Ovary (tissue), 9 donors: Measurements from ENCODE around the gene ATP2B2. TPM values are rescaled to one million over a fixed set of nuclear protein-coding genes. Genes with fewer than 3 reads are reported as not detected.

Experiments
- DNase-seq, 5 donors: peaks; one replicate each; pipeline ENCODE4 v3.0.0-alpha.2; 2019 to 2020
- H3K27ac ChIP-seq, 2 donors: fragments of 200-600 bp; one replicate each; pipeline versions ENCODE4 v1.5.1 to v1.8.0; 2019 to 2022
- H3K27me3 ChIP-seq: fragments of 200-600 bp; one replicate; pipeline ENCODE4 v1.8.0; 2022
- H3K36me3 ChIP-seq: fragments of 200-600 bp; sonication (generic); one replicate; pipeline ENCODE4 v1.5.1; 2019
- H3K4me1 ChIP-seq: one replicate; pipeline ENCODE4 v1.8.1; 2013; ENCODE audit warnings: mild to moderate bottlenecking, moderate library complexity; ENCODE audit not compliant: insufficient read depth
- H3K4me3 ChIP-seq: fragments of 200-600 bp; sonication (generic); one replicate; pipeline ENCODE4 v1.5.1; 2017
- H3K9me3 ChIP-seq, 2 donors: fragments of 200-600 bp in 1 of 2; sonication (generic) in 1 of 2; one replicate each; pipeline versions ENCODE4 v1.5.1 to v1.8.1; 2013 to 2019; ENCODE audit warnings: mild to moderate bottlenecking in 1 of 2, moderate library complexity in 1 of 2
- EP300 ChIP-seq: sonication (generic); formaldehyde crosslinking; IDR thresholded peaks from one replicate; pipeline ENCODE4 v1.6.1; 2017; ENCODE audit warnings: antibody characterized with exemption
- POLR2A ChIP-seq: fragments of 450-650 bp; IDR thresholded peaks from one replicate; pipeline ENCODE4 v1.6.1; 2017; ENCODE audit warnings: antibody characterized with exemption, mild to moderate bottlenecking, moderate library complexity
- WGBS, 3 donors: extraction: QIAGEN DNeasy Blood & Tissue Kit in 1 of 3; methylation state at CpG; one replicate each; pipeline versions ENCODE4 v1.1.5 to v1.1.7; 2013 to 2017; 5-methylcytosine and 5-hydroxymethylcytosine counted together
- intact Hi-C, 4 donors: fragments of 100-400 bp; cut with DNase I; formaldehyde crosslinking; loops; one replicate each; pipeline versions ENCODE4 v1.11.0 to v1.15.1; 2022 to 2023
- polyA plus RNA-seq, 2 donors: library from polyadenylated mRNA; stranded (reverse); fragments of 200-250 nt in 1 of 2; fragments of 350-450 nt in 1 of 2; fragmentation: Illumina TruSeq in 1 of 2; extraction: RNeasy Lipid Tissue Mini Kit (QIAGEN cat#74804) in 1 of 2; gene quantifications; one replicate each; pipeline ENCODE4 v1.2.3, GENCODE V29; 2013 to 2014
- total RNA-seq, 7 donors: library from RNA; depleted of rRNA in 2 of 7; stranded (reverse); fragments of >200 nt in 2 of 7; fragmentation: NEBNext Ultra II Directional in 3 of 7; extraction: Animal tissue kit (Norgen Biotek cat#: 25700) in 3 of 7; gene quantifications; one replicate each; pipeline versions ENCODE4 v1.1.0 to v1.2.4, GENCODE V29; 2016 to 2023
- TF ChIP-seq, protein P1 (sequence below), 3 donors: fragments of 450-650 bp in 2 of 3; fragments of 200-600 bp in 1 of 3; IDR thresholded peaks; one replicate each; pipeline versions ENCODE4 v1.5.1 to v1.8.0; 2016 to 2022; ENCODE audit warnings: antibody characterized with exemption in 3 of 3, mild to moderate bottlenecking in 1 of 3
- donor health status: DM: no; HTN: no; CAD: no; lungs with moderate emphysema.
- donor health status: DM: no; HTN: no; CAD: no.
- donor health status: Bipolar disorder and iron deficiency.
- donor health status: DM: yes; HTN: yes; CAD: no.
- donor health status: DM: no; HTN: no; CAD: no.
- donor health status: DM: yes; HTN: yes; CAD: no.

The ATP2B2 gene
- total and polyA plus RNA-seq, 9 donors: 0.05 to 11.6 (median 0.52) TPM; not detected in 2

- no peak for DNase-seq
- H3K36me3 ChIP-seq: no peaks in the 10 kb centered on the region
- H3K27me3 ChIP-seq: no peaks in the 10 kb centered on the region
- intact Hi-C loops: no loop called here
- H3K4me3 ChIP-seq: no peak overlapping the region
- 56 to 69% (median 60%) methylated on average over 5 of the region's 5 CpGs for WGBS, 3 donors
- TF ChIP-seq, protein P1, sequence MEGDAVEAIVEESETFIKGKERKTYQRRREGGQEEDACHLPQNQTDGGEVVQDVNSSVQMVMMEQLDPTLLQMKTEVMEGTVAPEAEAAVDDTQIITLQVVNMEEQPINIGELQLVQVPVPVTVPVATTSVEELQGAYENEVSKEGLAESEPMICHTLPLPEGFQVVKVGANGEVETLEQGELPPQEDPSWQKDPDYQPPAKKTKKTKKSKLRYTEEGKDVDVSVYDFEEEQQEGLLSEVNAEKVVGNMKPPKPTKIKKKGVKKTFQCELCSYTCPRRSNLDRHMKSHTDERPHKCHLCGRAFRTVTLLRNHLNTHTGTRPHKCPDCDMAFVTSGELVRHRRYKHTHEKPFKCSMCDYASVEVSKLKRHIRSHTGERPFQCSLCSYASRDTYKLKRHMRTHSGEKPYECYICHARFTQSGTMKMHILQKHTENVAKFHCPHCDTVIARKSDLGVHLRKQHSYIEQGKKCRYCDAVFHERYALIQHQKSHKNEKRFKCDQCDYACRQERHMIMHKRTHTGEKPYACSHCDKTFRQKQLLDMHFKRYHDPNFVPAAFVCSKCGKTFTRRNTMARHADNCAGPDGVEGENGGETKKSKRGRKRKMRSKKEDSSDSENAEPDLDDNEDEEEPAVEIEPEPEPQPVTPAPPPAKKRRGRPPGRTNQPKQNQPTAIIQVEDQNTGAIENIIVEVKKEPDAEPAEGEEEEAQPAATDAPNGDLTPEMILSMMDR (IDR thresholded peaks at IDR 0.05): no peak
- no peak for TF ChIP-seq POLR2A
- no peak for TF ChIP-seq EP300
- no peaks in the 10 kb centered on the region for H3K4me1 ChIP-seq
- H3K27ac ChIP-seq: no peak overlapping the region
- H3K9me3 ChIP-seq: no peaks in the 10 kb centered on the region
Measured at GRCh38 chr3:10361375-10361774, 144.0 kb downstream of the ATP2B2 start.

DNA sequence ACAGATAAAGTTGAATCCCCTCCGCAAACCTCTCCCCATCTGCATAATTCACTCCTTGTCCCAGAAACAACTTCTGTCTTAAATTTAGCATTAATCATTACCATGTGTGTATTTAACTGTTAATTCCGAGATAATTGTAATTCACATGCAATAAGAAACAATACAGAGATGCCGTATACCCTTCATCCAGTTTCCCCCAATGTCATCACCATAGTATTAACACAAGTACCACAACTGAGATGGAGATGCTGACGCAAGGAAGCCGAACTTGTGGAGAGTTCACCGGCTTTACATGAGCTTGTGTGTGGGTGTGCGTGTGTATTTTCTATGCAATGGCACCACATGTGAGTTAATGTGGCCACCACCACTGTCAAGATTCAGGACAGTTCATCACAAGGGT, 144.9 kb downstream of the ATP2B2 start:
- WGBS, 3 donors: 89 to 92% (median 90%) methylated on average over 7 of the region's 7 CpGs
- Histone ChIP-seq H3K27me3 (no peaks in the 10 kb centered on the region), H3K9me3 (no peaks in the 10 kb centered on the region), H3K36me3 (no peaks in the 10 kb centered on the region), H3K4me1 (no peaks in the 10 kb centered on the region), H3K27ac (no peak overlapping the region), H3K4me3 (no peak overlapping the region)
- no peak for DNase-seq
- TF ChIP-seq EP300 (no peak), POLR2A (no peak)
- TF ChIP-seq, protein P1 (IDR thresholded peaks at IDR 0.05): no peak
- intact Hi-C loops: no loop called here

- Histone ChIP-seq H3K4me3 (no peak overlapping the region), H3K9me3 (no peaks in the 10 kb centered on the region), H3K27ac (no peak overlapping the region), H3K27me3 (no peaks in the 10 kb centered on the region), H3K4me1 (no peaks in the 10 kb centered on the region), H3K36me3 (no peaks in the 10 kb centered on the region)
- TF ChIP-seq, protein P1 (IDR thresholded peaks at IDR 0.05): no peak
- TF ChIP-seq EP300 (no peak), POLR2A (no peak)
- WGBS, 3 donors: 88 to 92% (median 90%) methylated on average over 15 to 19 of the region's 19 CpGs
- intact Hi-C loops: no loop called here
- DNase-seq: no peak
Measured at GRCh38 chr3:10359761-10360161, 145.6 kb downstream of the ATP2B2 start.

GRCh38 chr3:10358309-10358980, 146.9 kb downstream of the ATP2B2 start:
- 95 to 96% (median 95%) methylated on average over 22 of the region's 22 CpGs for WGBS, 3 donors
- DNase-seq: no peak

More at GRCh38 chr3:10358309-10358980, 146.9 kb downstream of the ATP2B2 start:
- Histone ChIP-seq H3K27me3 (no peaks in the 10 kb centered on the region), H3K9me3 (no peaks in the 10 kb centered on the region), H3K36me3 (no peaks in the 10 kb centered on the region), H3K27ac (no peak overlapping the region), H3K4me3 (no peak overlapping the region), H3K4me1 (no peaks in the 10 kb centered on the region)
- intact Hi-C loops: no loop called here
- TF ChIP-seq EP300 (no peak), POLR2A (no peak)
- TF ChIP-seq, protein P1 (IDR thresholded peaks at IDR 0.05): no peak
